Measurements from ENCODE around the gene SASH1.

DNA sequence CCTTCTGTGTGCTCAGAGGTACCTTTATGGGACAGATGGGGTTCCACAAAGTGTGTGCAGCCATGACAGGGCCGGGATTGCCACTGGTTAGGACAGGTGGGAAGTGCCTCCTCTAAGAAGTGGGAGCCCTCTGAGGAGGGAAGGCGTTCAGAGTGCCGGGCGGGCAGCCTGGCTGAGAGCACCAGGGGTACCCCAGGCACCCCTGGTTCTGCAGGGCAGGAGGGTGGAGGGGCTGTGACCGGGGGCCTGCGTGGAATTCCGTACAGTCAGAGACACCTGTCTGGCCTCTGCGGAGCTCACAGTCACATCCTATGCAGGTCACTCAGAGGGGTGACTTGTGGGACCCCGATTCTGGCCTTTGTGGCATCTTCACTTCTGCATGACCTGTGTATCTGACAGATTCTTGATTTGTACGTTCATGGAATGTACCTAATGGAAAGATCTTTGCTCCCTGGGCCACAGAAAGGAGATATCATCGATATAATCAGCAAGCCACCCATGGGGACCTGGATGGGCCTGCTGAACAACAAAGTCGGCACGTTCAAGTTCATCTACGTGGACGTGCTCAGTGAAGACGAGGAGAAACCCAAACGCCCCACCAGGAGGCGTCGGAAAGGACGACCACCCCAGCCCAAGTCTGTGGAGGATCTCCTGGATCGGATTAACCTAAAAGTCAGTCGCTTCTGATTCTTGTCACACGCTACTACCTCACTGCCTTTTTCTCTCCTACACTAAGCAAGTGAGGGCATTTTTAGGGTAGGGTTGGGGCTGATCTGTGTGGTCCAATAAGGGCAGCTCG, 190.9 kb downstream of the SASH1 start:
- TF ChIP-seq ZNF530 (tag by site-specific recombination; IDR thresholded peaks at IDR 0.05; ENCODE audit: low read depth): no peak
- no peak for TF ChIP-seq SALL2 (tag by site-specific recombination; IDR thresholded peaks at IDR 0.05; ENCODE audit: borderline replicate concordance)
- TF ChIP-seq, protein P1, sequence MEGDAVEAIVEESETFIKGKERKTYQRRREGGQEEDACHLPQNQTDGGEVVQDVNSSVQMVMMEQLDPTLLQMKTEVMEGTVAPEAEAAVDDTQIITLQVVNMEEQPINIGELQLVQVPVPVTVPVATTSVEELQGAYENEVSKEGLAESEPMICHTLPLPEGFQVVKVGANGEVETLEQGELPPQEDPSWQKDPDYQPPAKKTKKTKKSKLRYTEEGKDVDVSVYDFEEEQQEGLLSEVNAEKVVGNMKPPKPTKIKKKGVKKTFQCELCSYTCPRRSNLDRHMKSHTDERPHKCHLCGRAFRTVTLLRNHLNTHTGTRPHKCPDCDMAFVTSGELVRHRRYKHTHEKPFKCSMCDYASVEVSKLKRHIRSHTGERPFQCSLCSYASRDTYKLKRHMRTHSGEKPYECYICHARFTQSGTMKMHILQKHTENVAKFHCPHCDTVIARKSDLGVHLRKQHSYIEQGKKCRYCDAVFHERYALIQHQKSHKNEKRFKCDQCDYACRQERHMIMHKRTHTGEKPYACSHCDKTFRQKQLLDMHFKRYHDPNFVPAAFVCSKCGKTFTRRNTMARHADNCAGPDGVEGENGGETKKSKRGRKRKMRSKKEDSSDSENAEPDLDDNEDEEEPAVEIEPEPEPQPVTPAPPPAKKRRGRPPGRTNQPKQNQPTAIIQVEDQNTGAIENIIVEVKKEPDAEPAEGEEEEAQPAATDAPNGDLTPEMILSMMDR (tag by site-specific recombination; IDR thresholded peaks at IDR 0.05): no peak
- no peak for TF ChIP-seq YY1 (tag by site-specific recombination; IDR thresholded peaks at IDR 0.05)

Data from HEK293 (cell line).